ENCODE measurements around the gene DOHH.

DOHH gene

DNA sequence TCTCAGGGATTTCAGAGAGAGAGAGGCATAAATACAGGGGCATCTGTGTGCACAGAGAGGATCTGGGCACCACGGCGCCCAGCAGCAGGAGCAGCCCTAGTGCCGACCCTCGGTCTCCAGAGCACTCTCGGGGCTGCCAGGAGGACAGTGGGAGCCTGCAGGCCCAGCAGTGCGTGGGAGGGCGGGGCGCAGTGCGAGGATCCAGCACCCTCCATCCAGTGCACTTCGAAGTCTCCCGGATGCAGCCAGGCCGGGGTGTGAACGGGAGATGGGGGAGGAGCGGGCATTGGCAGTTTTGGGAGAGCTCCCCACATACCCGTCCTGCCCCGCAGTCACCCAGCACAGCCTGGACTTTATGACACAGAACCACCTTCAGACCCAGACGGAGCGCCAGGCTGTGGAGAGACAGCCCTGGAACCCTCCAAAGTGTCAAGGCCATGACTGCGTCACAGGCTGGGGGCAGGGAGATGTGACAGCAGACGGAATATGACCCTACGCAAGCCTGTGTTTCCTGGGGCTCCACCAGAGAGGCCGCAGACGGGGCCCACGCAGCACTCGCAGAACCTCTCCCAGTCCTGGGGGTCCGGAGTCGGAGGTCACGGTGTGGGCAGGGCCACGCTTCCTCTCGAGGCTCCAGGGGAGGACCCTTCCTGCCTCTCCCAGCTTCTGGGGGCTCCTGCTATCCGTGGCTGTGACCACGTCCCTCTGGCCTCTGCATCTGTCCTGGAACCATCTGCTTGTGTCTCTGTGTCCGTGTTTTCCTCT, 23.8 kb upstream of the DOHH start:
- Histone ChIP-seq H3K36me3 (replicated peaks) (peaks cover 36% of the 10 kb centered on the region), H3K4me3 (ENCODE audit: low read depth, low read length) (no peak overlapping the region), H3K27me3 (replicated peaks) (no peaks in the 10 kb centered on the region), H3K27ac (no peak overlapping the region)
- TF ChIP-seq, protein P1, sequence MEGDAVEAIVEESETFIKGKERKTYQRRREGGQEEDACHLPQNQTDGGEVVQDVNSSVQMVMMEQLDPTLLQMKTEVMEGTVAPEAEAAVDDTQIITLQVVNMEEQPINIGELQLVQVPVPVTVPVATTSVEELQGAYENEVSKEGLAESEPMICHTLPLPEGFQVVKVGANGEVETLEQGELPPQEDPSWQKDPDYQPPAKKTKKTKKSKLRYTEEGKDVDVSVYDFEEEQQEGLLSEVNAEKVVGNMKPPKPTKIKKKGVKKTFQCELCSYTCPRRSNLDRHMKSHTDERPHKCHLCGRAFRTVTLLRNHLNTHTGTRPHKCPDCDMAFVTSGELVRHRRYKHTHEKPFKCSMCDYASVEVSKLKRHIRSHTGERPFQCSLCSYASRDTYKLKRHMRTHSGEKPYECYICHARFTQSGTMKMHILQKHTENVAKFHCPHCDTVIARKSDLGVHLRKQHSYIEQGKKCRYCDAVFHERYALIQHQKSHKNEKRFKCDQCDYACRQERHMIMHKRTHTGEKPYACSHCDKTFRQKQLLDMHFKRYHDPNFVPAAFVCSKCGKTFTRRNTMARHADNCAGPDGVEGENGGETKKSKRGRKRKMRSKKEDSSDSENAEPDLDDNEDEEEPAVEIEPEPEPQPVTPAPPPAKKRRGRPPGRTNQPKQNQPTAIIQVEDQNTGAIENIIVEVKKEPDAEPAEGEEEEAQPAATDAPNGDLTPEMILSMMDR (IDR thresholded peaks at IDR 0.05; ENCODE audit: low read depth, low read length, missing control alignments), result no peak
- in situ Hi-C loops (cut with HindIII; ENCODE audit: low pct_ligation_motif_present, low sequenced_read_pairs), result no loop called here
- DNase-seq, result no peak

DNA sequence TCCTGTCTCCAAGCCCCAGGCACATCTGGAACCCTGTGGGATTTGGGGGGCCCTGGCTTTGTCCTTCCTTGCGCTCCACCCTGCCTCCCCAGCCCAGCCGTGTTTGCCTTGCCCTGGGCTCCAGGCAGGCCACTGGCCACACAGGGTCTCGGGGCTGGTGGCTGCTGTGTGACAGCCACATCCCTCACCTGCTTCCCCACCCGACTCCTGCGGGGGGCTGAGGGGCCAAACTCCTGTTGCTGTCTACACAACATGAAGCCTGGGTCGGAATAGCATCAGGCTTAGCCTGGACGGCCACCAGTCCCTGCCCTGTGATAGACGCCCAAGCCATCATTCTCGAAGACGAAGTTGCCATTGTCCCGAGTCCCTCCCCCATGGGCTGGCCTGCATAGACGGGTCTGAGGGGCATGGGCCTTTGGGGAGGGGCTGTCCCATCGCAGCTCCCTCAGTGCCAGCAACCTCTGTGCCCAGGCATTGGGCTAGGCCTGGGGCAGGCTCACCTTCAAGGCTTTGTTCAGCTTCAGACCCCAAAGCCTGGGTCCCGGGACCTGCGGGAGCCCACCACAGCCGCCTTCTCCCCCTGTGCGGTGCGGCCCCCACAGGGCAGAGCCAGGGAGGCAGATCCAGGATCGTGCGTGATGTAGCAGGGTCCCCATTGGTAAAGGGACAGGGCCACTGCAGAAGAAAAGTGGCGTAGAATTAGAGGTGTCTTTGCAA, 23.0 kb upstream of the DOHH start:
- in situ Hi-C loops (cut with HindIII; ENCODE audit: low pct_ligation_motif_present, low sequenced_read_pairs), result no loop called here
- Histone ChIP-seq H3K36me3 (replicated peaks) (peaks cover 36% of the 10 kb centered on the region), H3K27me3 (replicated peaks) (no peaks in the 10 kb centered on the region), H3K27ac (no peak overlapping the region), H3K4me3 (ENCODE audit: low read depth, low read length) (no peak overlapping the region)
- no peak for DNase-seq
- TF ChIP-seq, protein P1 (IDR thresholded peaks at IDR 0.05; ENCODE audit: low read depth, low read length, missing control alignments), result no peak

DNA sequence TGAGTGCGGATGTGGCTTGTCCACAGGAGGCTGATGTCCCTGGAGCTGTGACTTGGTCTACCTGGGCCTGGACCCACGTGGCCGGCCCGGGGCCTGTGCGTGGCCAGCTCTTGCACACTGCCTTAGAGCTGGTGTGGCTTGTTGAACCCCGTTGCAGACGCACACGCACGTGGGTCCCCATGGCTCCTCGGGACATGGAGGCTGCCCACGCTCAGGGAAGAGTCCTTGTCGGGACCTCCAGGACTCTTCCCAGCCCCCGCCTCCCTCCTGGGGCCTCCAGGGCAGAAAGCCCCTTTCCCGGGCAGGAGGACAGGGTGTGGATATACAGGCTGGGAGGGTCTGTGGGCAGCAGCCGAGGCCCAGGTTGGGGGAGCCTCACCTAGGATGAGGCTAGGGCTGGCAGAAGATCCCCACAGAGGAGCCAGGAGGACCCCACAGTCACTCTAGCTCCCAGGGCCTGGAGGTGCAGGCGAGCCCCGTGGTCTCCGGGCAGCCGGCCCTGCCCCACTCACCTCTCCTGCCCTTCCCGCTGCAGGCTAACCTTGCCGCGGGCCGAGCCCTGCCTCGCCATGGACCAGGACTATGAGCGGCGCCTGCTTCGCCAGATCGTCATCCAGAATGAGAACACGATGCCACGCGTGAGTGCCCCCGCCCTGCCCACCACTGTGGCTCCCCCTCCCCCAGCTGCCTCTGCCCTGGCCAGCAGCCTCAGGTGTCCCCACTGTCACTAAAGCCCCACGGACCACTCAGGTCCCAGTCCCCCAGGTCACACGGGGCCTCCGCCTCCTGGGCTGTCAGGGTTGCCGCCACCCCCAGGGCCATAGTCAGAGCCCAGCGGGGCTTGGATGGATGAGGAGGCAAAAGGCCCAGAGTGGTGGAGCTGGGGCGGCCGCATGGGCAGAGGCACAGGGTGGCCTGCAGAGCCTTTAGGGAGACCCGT, 22.2 kb upstream of the DOHH start:
- in situ Hi-C loops (cut with HindIII; ENCODE audit: low pct_ligation_motif_present, low sequenced_read_pairs), result no loop called here
- peaks cover 29% of the 10 kb centered on the region for H3K36me3 ChIP-seq (replicated peaks)
- no peak overlapping the region for H3K27ac ChIP-seq
- TF ChIP-seq, protein P1 (IDR thresholded peaks at IDR 0.05; ENCODE audit: low read depth, low read length, missing control alignments), result no peak
- no peaks in the 10 kb centered on the region for H3K27me3 ChIP-seq (replicated peaks)
- DNase-seq, result no peak
- no peak overlapping the region for H3K4me3 ChIP-seq (ENCODE audit: low read depth, low read length)

DNA sequence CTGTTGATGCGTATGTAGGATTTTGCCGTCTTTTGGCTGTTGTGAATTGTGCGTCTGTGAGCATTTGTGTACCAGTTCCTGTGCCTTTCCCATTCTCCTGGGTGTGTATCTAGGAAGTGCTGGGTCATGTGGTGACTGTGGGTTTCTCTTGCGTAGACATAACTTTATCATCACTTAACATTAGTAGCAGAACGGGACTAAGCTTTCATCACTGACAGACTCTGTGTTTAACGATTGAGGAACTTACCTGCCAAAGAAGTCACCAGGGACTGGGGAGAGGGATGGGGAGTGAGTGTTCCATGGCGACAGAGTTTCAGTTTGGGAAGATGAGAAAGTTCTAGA, 20.6 kb upstream of the DOHH start:
- Histone ChIP-seq H3K27me3 (replicated peaks) (no peaks in the 10 kb centered on the region), H3K27ac (no peak overlapping the region), H3K4me3 (ENCODE audit: low read depth, low read length) (no peak overlapping the region), H3K36me3 (replicated peaks) (peaks cover 19% of the 10 kb centered on the region)
- no peak for DNase-seq
- TF ChIP-seq, protein P1 (IDR thresholded peaks at IDR 0.05; ENCODE audit: low read depth, low read length, missing control alignments), result no peak
- in situ Hi-C loops (cut with HindIII; ENCODE audit: low pct_ligation_motif_present, low sequenced_read_pairs), result no loop called here

DNA sequence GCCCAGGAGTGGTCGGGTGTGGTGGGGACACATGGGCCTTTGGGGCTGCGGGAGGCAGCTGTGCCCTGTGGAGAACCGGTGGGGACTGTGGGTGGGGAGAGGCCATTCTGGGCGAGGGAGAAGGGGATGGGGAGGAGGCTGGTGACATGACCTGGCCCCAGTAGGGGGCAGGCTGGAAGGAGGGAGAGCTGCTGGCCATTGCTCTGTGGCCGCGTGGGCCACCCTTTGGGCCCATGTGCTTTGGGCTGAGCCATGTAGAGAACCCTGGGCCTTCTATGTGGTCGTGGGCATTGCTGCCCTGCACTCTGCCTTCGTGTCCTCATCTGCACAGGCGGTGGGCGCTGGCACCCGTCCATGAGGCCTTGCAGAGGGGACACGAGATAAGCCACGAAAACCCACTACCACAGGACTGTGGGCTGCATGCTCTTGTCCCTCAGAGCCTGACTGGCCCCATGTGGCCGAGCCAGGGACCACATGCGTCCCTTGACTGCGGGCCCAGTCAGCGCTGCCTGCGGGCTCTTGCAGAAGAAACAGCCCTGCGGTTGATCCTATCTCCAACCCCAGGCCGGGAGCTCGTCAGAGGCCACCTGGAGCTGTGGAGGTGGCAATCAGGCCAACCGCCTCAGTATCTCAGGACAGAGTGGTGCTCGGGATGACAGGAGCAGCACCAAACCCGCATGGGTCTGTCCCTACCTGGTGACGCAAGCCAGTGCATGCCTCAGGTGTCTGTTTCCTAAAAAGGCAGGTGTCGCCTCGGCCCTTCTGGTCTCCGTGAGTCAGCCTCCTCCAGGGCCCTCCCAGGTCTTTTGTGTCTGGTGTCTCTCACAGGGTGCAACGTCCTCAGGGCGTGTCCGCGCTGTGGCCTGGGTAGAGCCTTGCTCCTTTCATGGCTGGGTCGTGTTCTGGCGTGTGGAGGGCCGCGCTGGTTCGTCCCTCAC, 20.0 kb upstream of the DOHH start:
- DNase-seq, result no peak
- TF ChIP-seq, protein P1 (IDR thresholded peaks at IDR 0.05; ENCODE audit: low read depth, low read length, missing control alignments), result peak; percentile 5
- Histone ChIP-seq H3K36me3 (replicated peaks) (peaks cover 19% of the 10 kb centered on the region), H3K27me3 (replicated peaks) (no peaks in the 10 kb centered on the region), H3K27ac (no peak overlapping the region), H3K4me3 (ENCODE audit: low read depth, low read length) (no peak overlapping the region)
- in situ Hi-C loops (cut with HindIII; ENCODE audit: low pct_ligation_motif_present, low sequenced_read_pairs), result no loop called here
